ENCODE measurements around the gene UACA.
A peak's percentile ranks its signal among the peaks of the same experiment; 100 is the strongest.

The UACA gene

DNA sequence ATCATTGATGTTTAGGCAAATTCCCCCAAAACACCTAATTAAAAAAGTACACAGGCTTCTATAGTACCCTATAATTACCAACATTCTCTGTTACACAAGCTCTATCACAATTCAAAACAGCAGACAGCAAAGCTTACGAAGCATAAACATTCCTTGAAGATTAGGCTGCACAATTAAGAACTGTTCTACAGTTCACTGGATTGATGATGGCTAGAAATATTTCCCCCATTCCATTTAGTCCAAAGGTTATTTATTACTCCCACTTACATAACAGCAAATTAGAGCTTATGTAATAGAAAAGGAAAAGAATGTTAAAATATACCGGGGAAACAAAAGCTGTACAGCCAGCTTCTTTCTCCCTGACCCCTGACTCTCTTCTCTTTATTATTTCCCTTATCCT is 49.3 kb downstream of the UACA start:
- no peak overlapping the region for H3K4me3 ChIP-seq (replicated peaks in 1 of 2; ENCODE audit: low read depth in 2 of 2, low read length in 2 of 2)
- DNase-seq (ENCODE audit: low read depth in 2 of 2): peak; percentile 51 to 56
- TF ChIP-seq CTCF (IDR thresholded peaks at IDR 0.05; ENCODE audit: low read depth, low read length): no peak

DNA sequence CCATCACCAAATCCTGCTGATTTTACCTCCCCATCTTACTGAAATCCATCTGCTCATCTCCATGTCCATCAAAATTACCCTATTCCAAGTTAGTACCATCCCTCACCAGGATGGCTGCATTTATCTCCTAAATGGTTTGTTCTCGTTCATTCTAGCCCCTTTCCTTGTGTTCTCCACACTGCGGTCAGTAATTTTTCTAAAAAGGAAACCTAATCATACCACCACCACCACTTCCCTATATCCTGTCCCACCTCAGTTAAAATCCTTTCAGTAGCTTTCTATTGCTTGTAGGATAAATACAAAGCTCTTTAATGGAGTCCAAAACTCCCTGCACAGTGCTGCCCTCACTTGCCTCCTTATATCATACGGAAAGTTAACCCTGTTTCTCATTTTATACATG is 51.1 kb downstream of the UACA start:
- H3K4me3 ChIP-seq (replicated peaks in 1 of 2; ENCODE audit: low read depth in 2 of 2, low read length in 2 of 2): no peak overlapping the region
- no peak for DNase-seq (ENCODE audit: low read depth in 2 of 2)
- TF ChIP-seq CTCF (IDR thresholded peaks at IDR 0.05; ENCODE audit: low read depth, low read length): no peak

DNA sequence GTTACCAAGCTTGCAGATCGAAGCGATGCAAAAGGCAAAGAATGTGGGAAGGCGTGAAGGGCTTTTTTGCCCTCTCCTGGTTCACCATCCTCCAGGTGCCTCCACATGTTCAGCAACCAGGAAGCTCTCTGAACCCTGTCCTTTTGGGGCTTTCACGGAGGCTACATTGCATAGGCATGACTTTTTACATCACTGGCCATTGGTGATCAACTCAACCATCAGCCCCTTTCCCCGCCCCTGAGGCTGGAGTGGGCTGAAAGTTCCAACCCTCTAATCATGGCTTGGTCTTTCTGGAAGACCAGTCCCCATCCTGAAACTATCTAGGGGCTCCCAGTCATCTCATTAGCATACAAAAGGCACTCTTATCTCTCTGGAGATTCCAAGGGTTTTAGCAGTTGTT is 52.6 kb downstream of the UACA start:
- DNase-seq (ENCODE audit: low read depth in 2 of 2): no peak
- no peak overlapping the region for H3K4me3 ChIP-seq (replicated peaks in 1 of 2; ENCODE audit: low read depth in 2 of 2, low read length in 2 of 2)
- TF ChIP-seq CTCF (IDR thresholded peaks at IDR 0.05; ENCODE audit: low read depth, low read length): no peak

GRCh38 chr15:70708839-70709238 is 54.5 kb downstream of the UACA start:
- H3K4me3 ChIP-seq (replicated peaks in 1 of 2; ENCODE audit: low read depth in 2 of 2, low read length in 2 of 2): no peak overlapping the region
- no peak for DNase-seq (ENCODE audit: low read depth in 2 of 2)
- no peak for TF ChIP-seq CTCF (IDR thresholded peaks at IDR 0.05; ENCODE audit: low read depth, low read length)

DNA sequence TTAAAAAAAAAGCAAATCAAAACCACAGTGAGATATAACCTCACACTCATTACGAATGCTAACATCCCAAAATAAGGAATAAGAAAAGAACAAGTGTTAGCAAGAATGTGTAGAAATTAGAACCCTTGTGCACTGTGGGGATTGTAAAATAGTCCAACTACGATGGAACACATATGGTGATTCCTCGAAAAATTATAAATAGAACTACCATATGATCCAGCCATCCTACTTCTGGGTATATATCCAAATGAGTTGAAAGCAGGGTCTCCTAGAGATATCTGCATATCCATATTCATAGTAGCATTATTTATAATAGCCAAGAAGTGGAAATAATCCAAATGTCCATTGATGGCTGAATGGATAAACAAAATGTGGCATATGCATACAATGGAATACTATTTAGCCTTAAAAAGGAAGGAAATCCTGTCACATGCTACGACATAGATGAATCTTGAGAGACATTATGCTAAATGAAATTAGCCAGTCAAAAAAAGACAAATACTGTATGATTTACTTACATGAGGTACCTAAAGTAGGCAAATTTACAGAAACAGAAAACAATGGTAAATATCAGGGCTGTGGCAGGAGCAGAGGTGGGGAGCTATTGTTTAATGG is 55.6 kb downstream of the UACA start:
- DNase-seq (ENCODE audit: low read depth in 2 of 2): no peak
- no peak for TF ChIP-seq CTCF (IDR thresholded peaks at IDR 0.05; ENCODE audit: low read depth, low read length)
- no peak overlapping the region for H3K4me3 ChIP-seq (replicated peaks in 1 of 2; ENCODE audit: low read depth in 2 of 2, low read length in 2 of 2)

GRCh38 chr15:70704731-70705130 is 58.6 kb downstream of the UACA start:
- no peak for DNase-seq (ENCODE audit: low read depth in 2 of 2)
- TF ChIP-seq CTCF (IDR thresholded peaks at IDR 0.05; ENCODE audit: low read depth, low read length): no peak
- H3K4me3 ChIP-seq (replicated peaks in 1 of 2; ENCODE audit: low read depth in 2 of 2, low read length in 2 of 2): no peak overlapping the region

DNA sequence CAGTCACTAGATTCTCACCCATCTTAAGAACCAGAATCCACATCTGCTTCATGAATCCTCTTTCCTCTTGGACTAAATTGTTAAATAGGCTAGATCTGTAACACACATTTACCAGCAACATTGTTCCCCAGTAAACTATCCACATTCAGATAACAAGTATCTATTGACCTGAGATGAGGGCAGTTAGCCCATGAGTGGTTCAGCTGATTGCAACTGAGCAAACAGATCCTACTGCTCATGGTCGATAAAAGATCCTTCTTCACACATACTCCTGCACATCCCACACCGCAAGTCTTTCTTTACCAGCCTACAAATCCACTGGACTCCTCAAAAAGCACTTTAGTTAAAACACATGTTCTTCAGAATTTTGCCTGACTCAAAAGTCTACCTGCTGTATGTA is 59.2 kb downstream of the UACA start:
- DNase-seq (ENCODE audit: low read depth in 2 of 2): no peak
- TF ChIP-seq CTCF (IDR thresholded peaks at IDR 0.05; ENCODE audit: low read depth, low read length): no peak

More for the DNA sequence above, 59.2 kb downstream of the UACA start:
- H3K4me3 ChIP-seq (replicated peaks in 1 of 2; ENCODE audit: low read depth in 2 of 2, low read length in 2 of 2): no peak overlapping the region
